HEK293 (cell line): Measurements from ENCODE around the gene ASTN2.

Source experiments
- BCL11A ChIP-seq: fragments of 450-650 bp; formaldehyde crosslinking; IDR thresholded peaks from 2 replicates; pipeline ENCODE4 v1.5.1; 2016; ENCODE audit warnings: low read depth, missing biosample characterization, missing genetic modification characterization
- HOXC10 ChIP-seq: sonication (generic); formaldehyde crosslinking; IDR thresholded peaks from 2 replicates; pipeline ENCODE4 v1.8.1; 2023; ENCODE audit warnings: mild to moderate bottlenecking, missing genetic modification reagents
- MZF1 ChIP-seq: fragments of 450-650 bp; formaldehyde crosslinking; IDR thresholded peaks from 2 replicates; pipeline ENCODE4 v1.5.1; 2017; ENCODE audit warnings: missing biosample characterization, missing genetic modification characterization, borderline replicate concordance
- SETDB1 ChIP-seq: IDR thresholded peaks from one replicate; pipeline ENCODE4 v1.6.1; 2017; ENCODE audit warnings: mild to moderate bottlenecking, low read length, moderate library complexity, mixed read lengths; ENCODE audit not compliant: insufficient read length
- ZNF175 ChIP-seq: fragments of 450-650 bp; formaldehyde crosslinking; IDR thresholded peaks from 2 replicates; pipeline ENCODE4 v1.5.1; 2016; ENCODE audit warnings: missing biosample characterization, missing genetic modification characterization
- ZNF184 ChIP-seq: fragments of 450-650 bp; IDR thresholded peaks from 2 replicates; pipeline ENCODE4 v1.5.1; 2018; ENCODE audit warnings: missing biosample characterization, mild to moderate bottlenecking, missing genetic modification characterization
- ZNF324 ChIP-seq: fragments of 450-650 bp; formaldehyde crosslinking; IDR thresholded peaks from 2 replicates; pipeline ENCODE4 v1.5.1; 2016; ENCODE audit warnings: missing biosample characterization, missing genetic modification characterization
- ZNF624 ChIP-seq: fragments of 450-650 bp; formaldehyde crosslinking; IDR thresholded peaks from 2 replicates; pipeline ENCODE4 v1.5.1; 2017; ENCODE audit warnings: missing biosample characterization, missing genetic modification characterization
- ZNF629 ChIP-seq: fragments of 450-650 bp; formaldehyde crosslinking; IDR thresholded peaks from 2 replicates; pipeline ENCODE4 v1.5.1; 2017; ENCODE audit warnings: missing biosample characterization, missing genetic modification characterization
- ZSCAN30 ChIP-seq: fragments of 450-650 bp; IDR thresholded peaks from 2 replicates; pipeline ENCODE4 v1.5.1; 2018; ENCODE audit warnings: missing biosample characterization, mild to moderate bottlenecking, missing genetic modification characterization, moderate library complexity
- TF ChIP-seq, protein P1 (sequence below): fragments of 450-650 bp; formaldehyde crosslinking; conservative IDR thresholded peaks from 2 replicates; pipeline ENCODE4 v1.5.1; 2016; ENCODE audit warnings: low read depth, missing biosample characterization, missing genetic modification characterization
- TF ChIP-seq, protein P2 (sequence below): fragments of 450-650 bp; formaldehyde crosslinking; IDR thresholded peaks from 2 replicates; pipeline ENCODE4 v1.5.1; 2016; ENCODE audit warnings: missing biosample characterization, missing genetic modification characterization
- TF ChIP-seq, protein P3 (sequence below): fragments of 450-650 bp; formaldehyde crosslinking; IDR thresholded peaks from 2 replicates; pipeline ENCODE4 v1.5.1; 2016; ENCODE audit warnings: missing biosample characterization, missing genetic modification characterization, low read depth
- TF ChIP-seq, protein P4 (sequence below): sonication (generic); formaldehyde crosslinking; IDR thresholded peaks from 2 replicates; pipeline ENCODE4 v1.8.1; 2022; ENCODE audit warnings: mild to moderate bottlenecking, moderate library complexity, missing genetic modification reagents

DNA sequence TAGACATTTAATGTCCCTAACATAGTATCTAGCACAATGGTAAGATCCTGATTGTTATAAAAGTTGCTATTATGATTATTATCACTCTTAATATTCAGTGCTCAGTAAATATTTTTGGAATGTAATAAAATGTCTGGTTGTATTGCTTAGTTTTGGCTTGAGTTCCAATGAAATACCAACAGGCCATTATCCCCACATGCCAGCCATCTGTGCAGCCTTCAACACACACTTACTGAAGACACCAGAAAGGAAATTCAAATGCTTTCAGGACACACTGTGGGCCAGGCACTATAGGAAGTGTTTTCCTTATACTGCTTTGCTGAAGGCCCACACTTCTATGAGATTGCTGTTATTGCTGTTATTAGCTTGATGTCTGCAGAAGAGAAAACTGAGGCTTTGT lies 570.2 kb downstream of the ASTN2 start:
- no peak for TF ChIP-seq MZF1 (tag by site-specific recombination)
- TF ChIP-seq ZNF324 (tag by site-specific recombination): no peak
- TF ChIP-seq, protein P1, sequence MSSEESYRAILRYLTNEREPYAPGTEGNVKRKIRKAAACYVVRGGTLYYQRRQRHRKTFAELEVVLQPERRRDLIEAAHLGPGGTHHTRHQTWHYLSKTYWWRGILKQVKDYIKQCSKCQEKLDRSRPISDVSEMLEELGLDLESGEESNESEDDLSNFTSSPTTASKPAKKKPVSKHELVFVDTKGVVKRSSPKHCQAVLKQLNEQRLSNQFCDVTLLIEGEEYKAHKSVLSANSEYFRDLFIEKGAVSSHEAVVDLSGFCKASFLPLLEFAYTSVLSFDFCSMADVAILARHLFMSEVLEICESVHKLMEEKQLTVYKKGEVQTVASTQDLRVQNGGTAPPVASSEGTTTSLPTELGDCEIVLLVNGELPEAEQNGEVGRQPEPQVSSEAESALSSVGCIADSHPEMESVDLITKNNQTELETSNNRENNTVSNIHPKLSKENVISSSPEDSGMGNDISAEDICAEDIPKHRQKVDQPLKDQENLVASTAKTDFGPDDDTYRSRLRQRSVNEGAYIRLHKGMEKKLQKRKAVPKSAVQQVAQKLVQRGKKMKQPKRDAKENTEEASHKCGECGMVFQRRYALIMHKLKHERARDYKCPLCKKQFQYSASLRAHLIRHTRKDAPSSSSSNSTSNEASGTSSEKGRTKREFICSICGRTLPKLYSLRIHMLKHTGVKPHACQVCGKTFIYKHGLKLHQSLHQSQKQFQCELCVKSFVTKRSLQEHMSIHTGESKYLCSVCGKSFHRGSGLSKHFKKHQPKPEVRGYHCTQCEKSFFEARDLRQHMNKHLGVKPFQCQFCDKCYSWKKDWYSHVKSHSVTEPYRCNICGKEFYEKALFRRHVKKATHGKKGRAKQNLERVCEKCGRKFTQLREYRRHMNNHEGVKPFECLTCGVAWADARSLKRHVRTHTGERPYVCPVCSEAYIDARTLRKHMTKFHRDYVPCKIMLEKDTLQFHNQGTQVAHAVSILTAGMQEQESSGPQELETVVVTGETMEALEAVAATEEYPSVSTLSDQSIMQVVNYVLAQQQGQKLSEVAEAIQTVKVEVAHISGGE (tag by site-specific recombination): no peak
- no peak for TF ChIP-seq ZNF184 (tag by site-specific recombination)
- no peak for TF ChIP-seq BCL11A (tag by site-specific recombination)
- no peak for TF ChIP-seq ZSCAN30 (tag by site-specific recombination)
- TF ChIP-seq ZNF175: no peak
- TF ChIP-seq, protein P2, sequence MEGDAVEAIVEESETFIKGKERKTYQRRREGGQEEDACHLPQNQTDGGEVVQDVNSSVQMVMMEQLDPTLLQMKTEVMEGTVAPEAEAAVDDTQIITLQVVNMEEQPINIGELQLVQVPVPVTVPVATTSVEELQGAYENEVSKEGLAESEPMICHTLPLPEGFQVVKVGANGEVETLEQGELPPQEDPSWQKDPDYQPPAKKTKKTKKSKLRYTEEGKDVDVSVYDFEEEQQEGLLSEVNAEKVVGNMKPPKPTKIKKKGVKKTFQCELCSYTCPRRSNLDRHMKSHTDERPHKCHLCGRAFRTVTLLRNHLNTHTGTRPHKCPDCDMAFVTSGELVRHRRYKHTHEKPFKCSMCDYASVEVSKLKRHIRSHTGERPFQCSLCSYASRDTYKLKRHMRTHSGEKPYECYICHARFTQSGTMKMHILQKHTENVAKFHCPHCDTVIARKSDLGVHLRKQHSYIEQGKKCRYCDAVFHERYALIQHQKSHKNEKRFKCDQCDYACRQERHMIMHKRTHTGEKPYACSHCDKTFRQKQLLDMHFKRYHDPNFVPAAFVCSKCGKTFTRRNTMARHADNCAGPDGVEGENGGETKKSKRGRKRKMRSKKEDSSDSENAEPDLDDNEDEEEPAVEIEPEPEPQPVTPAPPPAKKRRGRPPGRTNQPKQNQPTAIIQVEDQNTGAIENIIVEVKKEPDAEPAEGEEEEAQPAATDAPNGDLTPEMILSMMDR (tag by site-specific recombination): no peak
- TF ChIP-seq SETDB1: no peak
- TF ChIP-seq, protein P3, sequence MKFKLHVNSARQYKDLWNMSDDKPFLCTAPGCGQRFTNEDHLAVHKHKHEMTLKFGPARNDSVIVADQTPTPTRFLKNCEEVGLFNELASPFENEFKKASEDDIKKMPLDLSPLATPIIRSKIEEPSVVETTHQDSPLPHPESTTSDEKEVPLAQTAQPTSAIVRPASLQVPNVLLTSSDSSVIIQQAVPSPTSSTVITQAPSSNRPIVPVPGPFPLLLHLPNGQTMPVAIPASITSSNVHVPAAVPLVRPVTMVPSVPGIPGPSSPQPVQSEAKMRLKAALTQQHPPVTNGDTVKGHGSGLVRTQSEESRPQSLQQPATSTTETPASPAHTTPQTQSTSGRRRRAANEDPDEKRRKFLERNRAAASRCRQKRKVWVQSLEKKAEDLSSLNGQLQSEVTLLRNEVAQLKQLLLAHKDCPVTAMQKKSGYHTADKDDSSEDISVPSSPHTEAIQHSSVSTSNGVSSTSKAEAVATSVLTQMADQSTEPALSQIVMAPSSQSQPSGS: no peak
- TF ChIP-seq ZNF629 (tag by site-specific recombination): no peak
- no peak for TF ChIP-seq HOXC10 (CRISPR knock-in tag)
- TF ChIP-seq, protein P4, sequence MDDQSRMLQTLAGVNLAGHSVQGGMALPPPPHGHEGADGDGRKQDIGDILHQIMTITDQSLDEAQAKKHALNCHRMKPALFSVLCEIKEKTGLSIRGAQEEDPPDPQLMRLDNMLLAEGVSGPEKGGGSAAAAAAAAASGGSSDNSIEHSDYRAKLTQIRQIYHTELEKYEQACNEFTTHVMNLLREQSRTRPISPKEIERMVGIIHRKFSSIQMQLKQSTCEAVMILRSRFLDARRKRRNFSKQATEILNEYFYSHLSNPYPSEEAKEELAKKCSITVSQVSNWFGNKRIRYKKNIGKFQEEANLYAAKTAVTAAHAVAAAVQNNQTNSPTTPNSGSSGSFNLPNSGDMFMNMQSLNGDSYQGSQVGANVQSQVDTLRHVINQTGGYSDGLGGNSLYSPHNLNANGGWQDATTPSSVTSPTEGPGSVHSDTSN (CRISPR knock-in tag): no peak
- no peak for TF ChIP-seq ZNF624 (tag by site-specific recombination)
